Progenitor cell of endocrine pancreas (in vitro differentiated cells): ENCODE measurements around the gene LUC7L. TPM values are rescaled to one million over a fixed set of nuclear protein-coding genes. Genes with fewer than 3 reads are reported as not detected.

ENCODE experiments used
- DNase-seq: peaks from one replicate; pipeline ENCODE4 v3.0.0; 2021; ENCODE audit warnings: low spot score; ENCODE audit not compliant: unreplicated experiment
- H3K27ac Mint-ChIP-seq: 2 replicates; pipeline ENCODE4 v1.8.0; 2021; ENCODE audit warnings: mild to moderate bottlenecking, moderate library complexity, mixed read lengths
- H3K27me3 Mint-ChIP-seq: 2 replicates; pipeline ENCODE4 v1.8.0; 2021; ENCODE audit warnings: mixed read lengths
- H3K36me3 Mint-ChIP-seq: 2 replicates; pipeline ENCODE4 v1.8.0; 2022; ENCODE audit warnings: mixed read lengths; ENCODE audit not compliant: insufficient read depth
- H3K4me1 Mint-ChIP-seq: 2 replicates; pipeline ENCODE4 v1.8.0; 2021; ENCODE audit warnings: low read depth, mixed read lengths
- H3K4me3 Mint-ChIP-seq: 2 replicates; pipeline ENCODE4 v1.8.0; 2021; ENCODE audit warnings: low read depth, mild to moderate bottlenecking, moderate library complexity, mixed read lengths
- H3K9me3 Mint-ChIP-seq: 2 replicates; pipeline ENCODE4 v1.8.0; 2021; ENCODE audit warnings: low read depth, mixed read lengths
- total RNA-seq: library from RNA; stranded (reverse); gene quantifications from 2 replicates; pipeline ENCODE4 v1.2.1, GENCODE V29; 2021
- TF ChIP-seq, protein P1 (sequence below): fragments of 200-600 bp; sonication (generic); IDR thresholded peaks from one replicate; pipeline ENCODE4 v1.5.0; 2021; ENCODE audit warnings: antibody characterized with exemption, mild to moderate bottlenecking; ENCODE audit not compliant: unreplicated experiment

The LUC7L gene
- total RNA-seq, 1 donor from 2014 or later = 229 TPM

DNA sequence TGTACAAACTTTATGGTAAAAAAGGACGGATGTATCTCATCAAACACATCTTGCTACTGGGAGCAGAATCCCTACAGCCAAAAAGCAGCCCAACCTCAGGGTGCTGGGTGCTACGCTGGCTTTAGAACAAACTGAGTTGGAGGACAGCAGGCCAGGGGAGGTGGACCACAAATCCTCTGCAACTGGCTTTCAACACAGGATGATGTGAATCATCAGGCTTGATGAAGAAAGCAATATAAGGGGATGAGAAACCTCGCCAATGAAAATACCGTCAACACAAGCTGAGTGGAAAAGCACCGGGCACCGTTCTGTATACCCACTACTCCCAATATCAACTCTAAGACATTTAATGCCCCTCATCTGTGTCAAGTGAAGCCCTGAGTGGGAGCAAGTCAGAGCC lies 34.7 kb downstream of the LUC7L start:
- DNase-seq = no peak
- H3K27ac Mint-ChIP-seq = no peak overlapping the region
- H3K9me3 Mint-ChIP-seq = no peaks in the 10 kb centered on the region
- peaks cover 34% of the 10 kb centered on the region for H3K36me3 Mint-ChIP-seq
- no peaks in the 10 kb centered on the region for H3K27me3 Mint-ChIP-seq
- TF ChIP-seq, protein P1, sequence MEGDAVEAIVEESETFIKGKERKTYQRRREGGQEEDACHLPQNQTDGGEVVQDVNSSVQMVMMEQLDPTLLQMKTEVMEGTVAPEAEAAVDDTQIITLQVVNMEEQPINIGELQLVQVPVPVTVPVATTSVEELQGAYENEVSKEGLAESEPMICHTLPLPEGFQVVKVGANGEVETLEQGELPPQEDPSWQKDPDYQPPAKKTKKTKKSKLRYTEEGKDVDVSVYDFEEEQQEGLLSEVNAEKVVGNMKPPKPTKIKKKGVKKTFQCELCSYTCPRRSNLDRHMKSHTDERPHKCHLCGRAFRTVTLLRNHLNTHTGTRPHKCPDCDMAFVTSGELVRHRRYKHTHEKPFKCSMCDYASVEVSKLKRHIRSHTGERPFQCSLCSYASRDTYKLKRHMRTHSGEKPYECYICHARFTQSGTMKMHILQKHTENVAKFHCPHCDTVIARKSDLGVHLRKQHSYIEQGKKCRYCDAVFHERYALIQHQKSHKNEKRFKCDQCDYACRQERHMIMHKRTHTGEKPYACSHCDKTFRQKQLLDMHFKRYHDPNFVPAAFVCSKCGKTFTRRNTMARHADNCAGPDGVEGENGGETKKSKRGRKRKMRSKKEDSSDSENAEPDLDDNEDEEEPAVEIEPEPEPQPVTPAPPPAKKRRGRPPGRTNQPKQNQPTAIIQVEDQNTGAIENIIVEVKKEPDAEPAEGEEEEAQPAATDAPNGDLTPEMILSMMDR = no peak
- no peaks in the 10 kb centered on the region for H3K4me1 Mint-ChIP-seq
- no peak overlapping the region for H3K4me3 Mint-ChIP-seq

DNA sequence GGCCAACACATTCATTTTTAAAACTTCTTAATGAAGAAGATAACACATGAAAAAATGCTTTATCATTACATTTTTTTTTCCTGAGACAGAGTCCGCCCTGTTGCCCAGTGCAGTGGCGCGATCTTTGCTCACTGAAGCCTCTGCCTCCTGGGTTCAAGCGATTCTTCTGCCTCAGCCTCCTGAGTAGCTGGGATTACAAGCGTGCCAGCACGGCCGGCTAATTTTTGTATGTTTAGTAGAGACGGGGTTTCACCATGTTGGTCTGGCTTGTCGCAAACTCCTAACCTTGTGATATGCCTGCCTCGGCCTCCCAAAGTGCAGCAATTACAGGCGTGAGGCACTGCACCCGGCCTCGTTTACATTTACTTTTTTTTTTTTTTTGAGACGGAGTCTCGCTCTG lies 35.8 kb downstream of the LUC7L start:
- Mint-ChIP-seq H3K9me3 (no peaks in the 10 kb centered on the region), H3K27me3 (no peaks in the 10 kb centered on the region), H3K4me1 (no peaks in the 10 kb centered on the region), H3K27ac (no peak overlapping the region), H3K4me3 (no peak overlapping the region), H3K36me3 (peaks cover 37% of the 10 kb centered on the region)
- DNase-seq = no peak
- TF ChIP-seq, protein P1 = no peak

DNA sequence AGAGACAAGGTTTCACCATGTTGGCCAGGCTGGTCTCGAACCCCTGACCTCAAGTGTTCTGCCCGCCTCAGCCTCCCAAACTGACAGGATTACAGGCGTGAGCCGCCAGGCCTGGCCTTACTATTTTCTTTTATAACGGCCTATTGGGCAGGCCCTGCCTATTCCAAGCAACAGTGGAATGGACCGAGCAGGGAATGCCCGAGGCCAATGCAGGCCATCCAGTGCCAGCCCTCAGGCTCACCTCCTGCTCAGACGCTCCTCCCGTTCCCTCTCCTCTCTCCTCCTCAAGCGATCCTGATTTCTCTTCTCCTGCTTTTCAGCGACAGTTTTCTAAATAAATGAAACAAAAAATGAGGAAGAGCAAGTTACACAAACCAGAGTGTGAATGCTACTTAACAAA lies 36.6 kb downstream of the LUC7L start:
- Mint-ChIP-seq H3K4me1 (no peaks in the 10 kb centered on the region), H3K4me3 (no peak overlapping the region), H3K27ac (peak overlapping the region; percentile 77), H3K27me3 (no peaks in the 10 kb centered on the region), H3K36me3 (peaks cover 36% of the 10 kb centered on the region), H3K9me3 (no peaks in the 10 kb centered on the region)
- TF ChIP-seq, protein P1 = no peak
- no peak for DNase-seq

DNA sequence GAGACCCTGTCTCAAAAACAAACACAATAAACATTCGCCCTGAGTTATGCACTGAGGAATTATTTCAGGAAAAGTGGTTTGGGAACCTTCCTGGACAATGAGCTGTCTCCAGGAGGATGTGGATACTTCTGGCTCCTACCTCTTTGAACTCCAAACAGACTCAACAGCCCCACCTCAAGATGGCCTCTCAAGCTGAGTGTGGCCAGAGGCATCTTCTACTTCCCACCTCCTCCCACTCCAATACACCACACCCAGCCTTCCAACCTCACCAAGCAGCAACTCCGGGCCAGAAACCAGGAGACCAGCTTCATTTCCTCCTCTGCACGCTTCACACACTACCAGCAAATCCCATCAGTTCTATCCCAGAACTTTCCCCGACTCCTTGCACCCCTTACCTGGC lies 37.4 kb downstream of the LUC7L start:
- H3K9me3 Mint-ChIP-seq = no peaks in the 10 kb centered on the region
- H3K36me3 Mint-ChIP-seq = peaks cover 35% of the 10 kb centered on the region
- TF ChIP-seq, protein P1 = no peak
- H3K27ac Mint-ChIP-seq = peak overlapping the region; percentile 71
- H3K27me3 Mint-ChIP-seq = no peaks in the 10 kb centered on the region
- no peak for DNase-seq
- H3K4me3 Mint-ChIP-seq = no peak overlapping the region
- H3K4me1 Mint-ChIP-seq = no peaks in the 10 kb centered on the region

DNA sequence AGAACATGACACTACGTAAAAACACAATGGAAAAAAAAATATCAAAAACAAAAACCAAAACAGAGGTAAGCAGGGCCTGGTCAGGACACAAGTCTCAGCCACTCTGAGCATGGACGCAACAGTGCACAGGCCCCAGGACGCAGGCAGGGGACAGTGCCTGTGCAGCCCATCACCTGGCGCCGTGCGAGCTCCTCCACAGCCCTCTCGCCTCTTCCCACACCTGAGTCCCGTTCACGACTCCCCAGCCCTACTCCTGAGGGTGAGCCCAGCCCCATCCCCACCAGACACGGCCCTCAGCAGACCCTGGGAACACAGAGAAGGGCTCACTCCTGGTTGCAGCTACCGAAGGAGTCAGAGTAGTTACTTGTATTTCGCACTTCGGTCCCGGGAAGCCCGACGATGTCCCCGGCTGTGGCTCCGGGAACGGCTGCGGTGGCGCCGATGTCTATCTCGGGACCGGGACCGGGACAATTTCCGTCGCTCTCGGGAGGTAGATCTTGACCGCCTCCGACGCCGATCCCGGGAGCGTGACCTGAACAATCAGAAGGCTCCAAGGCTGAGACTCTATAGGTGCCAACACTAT lies 39.6 kb downstream of the LUC7L start:
- H3K4me1 Mint-ChIP-seq = no peaks in the 10 kb centered on the region
- TF ChIP-seq, protein P1 = no peak
- no peaks in the 10 kb centered on the region for H3K27me3 Mint-ChIP-seq
- peak overlapping the region; percentile 49 for H3K27ac Mint-ChIP-seq
- no peak for DNase-seq
- H3K9me3 Mint-ChIP-seq = no peaks in the 10 kb centered on the region
- no peak overlapping the region for H3K4me3 Mint-ChIP-seq
- peaks cover 36% of the 10 kb centered on the region for H3K36me3 Mint-ChIP-seq
